Esophagus squamous epithelium (tissue), 5 donors: ENCODE results near the gene SCARB1. TPM values are rescaled to one million over a fixed set of nuclear protein-coding genes. Genes with fewer than 3 reads are reported as not detected.

Experiments
- DNase-seq: peaks from one replicate; lab custom pipeline; 2025; lab: John Stamatoyannopoulos, UW
- H3K27ac ChIP-seq, 4 donors: fragments of 200-600 bp; sonication (generic); one replicate each; pipeline ENCODE4 v1.5.1; 2016 to 2019; ENCODE audit warnings: mild to moderate bottlenecking in 1 of 4
- H3K27me3 ChIP-seq, 4 donors: fragments of 200-600 bp; sonication (generic); 1 replicate in 3 of 4; 2 replicates in 1 of 4; pipeline versions ENCODE4 v1.5.1 to v1.6.0; 2017 to 2021; ENCODE audit warnings: antibody characterized with exemption in 1 of 4
- H3K36me3 ChIP-seq, 3 donors: fragments of 200-600 bp; sonication (generic); one replicate each; pipeline ENCODE4 v1.5.1; 2016 to 2019
- H3K4me1 ChIP-seq, 3 donors: fragments of 200-600 bp; sonication (generic); one replicate each; pipeline ENCODE4 v1.5.1; 2017 to 2019
- H3K4me3 ChIP-seq, 4 donors: fragments of 200-600 bp; sonication (generic); 1 replicate in 3 of 4; 2 replicates in 1 of 4; pipeline ENCODE4 v1.5.1; 2016 to 2019; ENCODE audit warnings: mild to moderate bottlenecking in 2 of 4, moderate library complexity in 1 of 4
- H3K9me3 ChIP-seq, 3 donors: fragments of 200-600 bp; sonication (generic); one replicate each; pipeline ENCODE4 v1.5.1; 2016 to 2019
- POLR2A ChIP-seq, 4 donors: fragments of 450-650 bp; IDR thresholded peaks; one replicate each; pipeline ENCODE4 v1.6.1; 2017; ENCODE audit warnings: antibody characterized with exemption in 4 of 4, mild to moderate bottlenecking in 4 of 4, moderate library complexity in 3 of 4
- WGBS, 2 donors: methylation state at CpG; one replicate each; pipeline ENCODE4 v1.1.5; 2018; 5-methylcytosine and 5-hydroxymethylcytosine counted together
- intact Hi-C: fragments of 100-400 bp; cut with DNase I; formaldehyde crosslinking; loops from one replicate; pipeline ENCODE4 v1.15.0; 2022
- total RNA-seq, 4 donors: library from RNA; depleted of rRNA; stranded (reverse); fragments of >200 nt; gene quantifications; one replicate each; pipeline ENCODE4 v1.1.0, GENCODE V29; 2016
- TF ChIP-seq, protein P1 (sequence below), 6 experiments: fragments of 450-650 bp in 4 of 6; fragments of 200-600 bp in 2 of 6; sonication (generic) in 2 of 6; IDR thresholded peaks; one replicate each; pipeline ENCODE4 v1.5.1; 2016 to 2019; ENCODE audit warnings: antibody characterized with exemption in 6 of 6, mild to moderate bottlenecking in 4 of 6, moderate library complexity in 4 of 6
- donor health status: DM: yes; HTN: yes; CAD: no.

SCARB1 gene
- total RNA-seq, 4 donors from 2014 or later, result 7.1 to 9.5 (median 8.8) TPM

GRCh38 chr12:124874988-124875802, 11.5 kb upstream of the SCARB1 start:
- Histone ChIP-seq H3K27ac (no peak overlapping the region), H3K9me3 (no peaks in the 10 kb centered on the region), H3K4me1 (no peaks in the 10 kb centered on the region), H3K36me3 (no peaks in the 10 kb centered on the region), H3K4me3 (no peak overlapping the region), H3K27me3 (no peaks in the 10 kb centered on the region)
- intact Hi-C loops, result no loop called here
- no peak for DNase-seq
- 75 to 83% methylated on average over 9 to 11 of the region's 14 CpGs for WGBS, 2 donors
- TF ChIP-seq, protein P1, sequence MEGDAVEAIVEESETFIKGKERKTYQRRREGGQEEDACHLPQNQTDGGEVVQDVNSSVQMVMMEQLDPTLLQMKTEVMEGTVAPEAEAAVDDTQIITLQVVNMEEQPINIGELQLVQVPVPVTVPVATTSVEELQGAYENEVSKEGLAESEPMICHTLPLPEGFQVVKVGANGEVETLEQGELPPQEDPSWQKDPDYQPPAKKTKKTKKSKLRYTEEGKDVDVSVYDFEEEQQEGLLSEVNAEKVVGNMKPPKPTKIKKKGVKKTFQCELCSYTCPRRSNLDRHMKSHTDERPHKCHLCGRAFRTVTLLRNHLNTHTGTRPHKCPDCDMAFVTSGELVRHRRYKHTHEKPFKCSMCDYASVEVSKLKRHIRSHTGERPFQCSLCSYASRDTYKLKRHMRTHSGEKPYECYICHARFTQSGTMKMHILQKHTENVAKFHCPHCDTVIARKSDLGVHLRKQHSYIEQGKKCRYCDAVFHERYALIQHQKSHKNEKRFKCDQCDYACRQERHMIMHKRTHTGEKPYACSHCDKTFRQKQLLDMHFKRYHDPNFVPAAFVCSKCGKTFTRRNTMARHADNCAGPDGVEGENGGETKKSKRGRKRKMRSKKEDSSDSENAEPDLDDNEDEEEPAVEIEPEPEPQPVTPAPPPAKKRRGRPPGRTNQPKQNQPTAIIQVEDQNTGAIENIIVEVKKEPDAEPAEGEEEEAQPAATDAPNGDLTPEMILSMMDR (IDR thresholded peaks at IDR 0.05), result no peak
- no peak for TF ChIP-seq POLR2A (IDR thresholded peaks at IDR 0.05)

- no peak for DNase-seq
- Histone ChIP-seq H3K9me3 (no peaks in the 10 kb centered on the region), H3K4me1 (peaks cover 0 to 3% (median 0%) of the 10 kb centered on the region in 3 donors), H3K4me3 (no peak overlapping the region), H3K27ac (no peak overlapping the region), H3K36me3 (no peaks in the 10 kb centered on the region), H3K27me3 (no peaks in the 10 kb centered on the region)
- intact Hi-C loops, result no loop called here
- 79 to 87% methylated on average over 4 of the region's 4 CpGs for WGBS, 2 donors
- no peak for TF ChIP-seq POLR2A (IDR thresholded peaks at IDR 0.05)
- TF ChIP-seq, protein P1 (IDR thresholded peaks at IDR 0.05), result no peak
Measured at GRCh38 chr12:124874188-124874587, 10.5 kb upstream of the SCARB1 start.

GRCh38 chr12:124872068-124872719, 8.5 kb upstream of the SCARB1 start:
- DNase-seq, result no peak
- no peak for TF ChIP-seq POLR2A (IDR thresholded peaks at IDR 0.05)
- TF ChIP-seq, protein P1 (IDR thresholded peaks at IDR 0.05), result no peak
- H3K9me3 ChIP-seq, result no peaks in the 10 kb centered on the region
- no peak overlapping the region for H3K27ac ChIP-seq
- H3K27me3 ChIP-seq, result no peaks in the 10 kb centered on the region
- H3K36me3 ChIP-seq, result no peaks in the 10 kb centered on the region
- WGBS, 2 donors, result 81 to 100% methylated on average over 5 to 10 of the region's 11 CpGs
- no peak overlapping the region for H3K4me3 ChIP-seq
- intact Hi-C loops, result no loop called here
- peaks cover 0 to 14% (median 5%) of the 10 kb centered on the region in 3 donors for H3K4me1 ChIP-seq

- no peaks in the 10 kb centered on the region for H3K27me3 ChIP-seq
- H3K36me3 ChIP-seq, result no peaks in the 10 kb centered on the region
- TF ChIP-seq, protein P1 (IDR thresholded peaks at IDR 0.05), result no peak
- TF ChIP-seq POLR2A (IDR thresholded peaks at IDR 0.05), result no peak
- H3K9me3 ChIP-seq, result no peaks in the 10 kb centered on the region
- H3K4me1 ChIP-seq, result peaks cover 0 to 16% (median 5%) of the 10 kb centered on the region in 3 donors
- DNase-seq, result no peak
- WGBS, 2 donors, result 81 to 90% methylated on average over 4 of the region's 4 CpGs
- H3K27ac ChIP-seq, result no peak overlapping the region
- H3K4me3 ChIP-seq, result no peak overlapping the region
- intact Hi-C loops, result no loop called here
Measured at GRCh38 chr12:124871297-124871696, 7.6 kb upstream of the SCARB1 start.

- Histone ChIP-seq H3K9me3 (no peaks in the 10 kb centered on the region), H3K27ac (no peak overlapping the region), H3K27me3 (no peaks in the 10 kb centered on the region), H3K36me3 (no peaks in the 10 kb centered on the region), H3K4me1 (peaks cover 0 to 16% (median 5%) of the 10 kb centered on the region in 3 donors), H3K4me3 (no peak overlapping the region)
- no peak for DNase-seq
- WGBS, 2 donors, result 87 to 94% methylated on average over 3 to 4 of the region's 4 CpGs
- intact Hi-C loops, result no loop called here
- TF ChIP-seq, protein P1 (IDR thresholded peaks at IDR 0.05), result no peak
- TF ChIP-seq POLR2A (IDR thresholded peaks at IDR 0.05), result no peak
Measured at GRCh38 chr12:124870515-124870914, 6.9 kb upstream of the SCARB1 start.
